ENCODE measurements around the gene UROC1.

The UROC1 gene

GRCh38 chr3:126516152-126516935 lies 1.2 kb downstream of the UROC1 start:
- no peak for DNase-seq

GRCh38 chr3:126515066-126515706 lies 2.4 kb downstream of the UROC1 start:
- no peak for DNase-seq

GRCh38 chr3:126514161-126514560 lies 3.4 kb downstream of the UROC1 start:
- no peak for DNase-seq

DNA sequence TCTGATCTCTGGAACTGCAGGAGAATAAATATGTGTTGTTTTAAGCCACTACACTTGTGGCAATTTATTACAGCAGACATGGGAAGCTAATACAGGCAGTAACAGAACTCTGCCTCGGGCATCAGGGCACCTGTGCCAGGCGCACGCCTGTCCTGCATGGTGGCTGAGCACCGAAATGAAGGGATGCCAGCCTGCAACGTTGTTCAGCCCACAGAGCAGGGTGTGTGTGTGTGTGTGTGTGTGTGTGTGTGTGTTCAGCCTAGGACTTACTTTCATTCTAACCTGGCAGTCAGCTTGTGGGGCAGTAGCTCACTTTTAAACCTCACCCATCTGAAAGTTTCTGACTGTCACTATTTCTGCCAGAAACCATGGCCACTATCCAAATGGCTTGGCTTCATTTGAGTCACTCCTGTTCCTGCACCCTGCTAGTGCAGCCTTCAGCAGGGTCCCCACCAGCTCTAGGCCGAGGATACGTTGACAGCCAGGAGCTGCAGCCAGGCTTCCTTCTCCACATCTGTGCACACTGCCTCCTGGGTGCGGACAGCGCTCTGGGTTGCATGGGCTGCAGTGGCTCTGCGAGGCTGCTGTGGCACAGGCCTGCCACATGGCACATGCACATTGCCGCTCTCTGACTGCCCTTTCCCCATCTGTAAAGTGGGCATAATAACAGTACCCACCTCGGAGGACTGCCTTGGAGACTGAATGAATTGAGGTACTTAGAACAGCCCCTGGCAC lies 4.5 kb downstream of the UROC1 start:
- DNase-seq = no peak

GRCh38 chr3:126512026-126512425 lies 5.5 kb downstream of the UROC1 start:
- no peak for DNase-seq

DNA sequence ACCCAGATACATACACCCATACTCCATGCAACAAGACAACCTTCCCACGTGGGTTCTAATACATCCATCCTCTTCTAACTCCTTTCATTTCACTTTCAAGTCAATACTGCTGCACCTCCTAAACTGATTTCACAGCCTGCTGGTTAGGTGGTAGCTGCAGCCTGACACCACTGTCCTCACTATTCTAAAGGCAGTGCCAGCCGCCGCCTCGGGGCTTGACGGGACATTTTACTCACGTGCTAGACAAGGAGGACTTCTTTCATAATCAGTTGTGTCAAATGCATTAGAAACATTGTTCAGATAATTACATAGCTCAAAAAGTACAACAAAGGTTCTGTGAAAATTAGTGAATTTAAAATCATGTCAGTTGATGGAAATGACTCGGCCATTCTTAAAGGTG lies 6.3 kb downstream of the UROC1 start:
- DNase-seq = no peak

DNA sequence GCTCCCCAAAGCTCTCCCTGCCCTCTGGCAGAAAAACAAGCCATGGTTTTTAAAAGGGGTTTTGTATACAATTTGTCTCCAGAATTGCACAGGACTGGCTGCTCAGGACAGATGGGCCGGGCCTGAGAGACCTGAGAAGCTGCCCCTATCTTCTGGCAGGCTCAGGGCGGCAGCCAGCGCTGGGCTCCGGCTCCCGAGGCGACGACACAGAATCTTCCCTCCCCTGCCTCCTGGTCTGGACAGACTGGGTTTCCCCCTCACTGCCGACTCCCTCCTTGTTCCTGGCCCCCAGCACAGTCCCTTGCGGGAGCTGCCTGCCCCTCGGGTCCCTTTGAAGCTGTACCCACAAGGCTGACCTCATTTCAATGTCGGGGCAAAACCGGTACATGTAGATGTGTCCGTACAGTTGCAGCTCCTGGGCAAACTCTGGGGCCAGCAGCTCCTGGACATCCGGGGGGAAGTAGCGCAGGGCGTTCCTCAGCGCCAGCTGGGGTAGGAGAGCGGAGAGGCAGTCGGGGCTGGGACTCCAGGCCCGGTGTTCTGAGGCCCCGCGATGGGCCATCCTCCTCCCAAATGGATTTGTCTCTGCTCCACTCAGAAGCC lies 7.2 kb downstream of the UROC1 start:
- DNase-seq = no peak

DNA sequence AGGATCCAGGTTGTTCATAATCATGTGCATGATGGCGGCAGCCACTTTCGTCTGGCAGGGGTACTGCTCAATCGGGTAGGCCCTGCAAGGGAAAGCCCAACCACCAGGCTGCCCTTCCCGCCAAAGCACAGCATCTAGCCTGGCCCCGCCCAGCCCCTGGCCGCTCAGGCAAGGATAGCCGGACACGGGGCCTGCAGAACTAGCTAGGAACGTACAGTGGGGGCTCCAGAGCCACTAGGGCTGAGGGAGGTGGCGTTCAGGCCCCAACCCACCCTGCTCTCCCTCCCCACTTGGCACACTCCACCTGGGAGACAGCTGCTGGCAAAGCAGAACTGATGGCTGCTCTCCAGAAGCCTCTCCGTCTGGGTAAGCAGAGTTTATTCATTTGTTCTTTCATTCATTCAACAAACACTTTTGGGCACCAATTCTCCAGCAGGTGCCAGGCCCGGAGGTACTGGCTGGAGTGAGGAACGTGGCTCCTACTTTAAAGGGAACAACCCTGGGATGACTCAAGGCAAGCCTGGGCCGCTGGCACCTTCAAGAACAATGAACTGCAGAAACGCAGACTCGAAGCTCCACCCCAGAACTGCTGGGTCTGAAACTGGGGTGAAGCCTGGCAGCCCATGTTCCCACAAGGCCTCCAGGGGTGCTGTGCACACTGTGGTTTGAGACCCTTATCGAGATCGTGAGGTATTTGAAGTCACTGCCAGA lies 7.8 kb downstream of the UROC1 start:
- DNase-seq = no peak

DNA sequence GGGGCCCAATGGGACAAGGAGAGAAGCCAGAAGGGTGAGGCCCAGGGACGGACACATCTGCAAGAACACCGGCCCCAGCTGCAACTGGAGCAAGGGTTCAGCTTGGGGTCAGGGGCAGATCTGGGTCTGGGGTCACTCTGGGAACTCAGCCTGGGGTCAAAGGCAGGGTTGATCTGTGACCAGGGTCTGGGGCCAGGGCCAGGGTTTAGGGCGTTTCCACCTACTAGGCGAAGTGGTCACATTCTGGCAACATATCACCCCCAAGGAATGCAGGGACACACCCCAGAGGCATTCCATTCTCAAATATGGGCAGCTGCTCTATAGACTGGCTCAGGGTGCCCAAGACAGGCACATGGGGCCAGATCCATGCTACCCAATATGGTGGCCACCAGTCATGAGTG lies 9.0 kb downstream of the UROC1 start:
- DNase-seq = no peak

- DNase-seq = no peak
These were observed 9.7 kb downstream of the UROC1 start for GRCh38 chr3:126507886-126508285.

GRCh38 chr3:126503701-126504100 lies 13.9 kb downstream of the UROC1 start:
- no peak for DNase-seq

DNA sequence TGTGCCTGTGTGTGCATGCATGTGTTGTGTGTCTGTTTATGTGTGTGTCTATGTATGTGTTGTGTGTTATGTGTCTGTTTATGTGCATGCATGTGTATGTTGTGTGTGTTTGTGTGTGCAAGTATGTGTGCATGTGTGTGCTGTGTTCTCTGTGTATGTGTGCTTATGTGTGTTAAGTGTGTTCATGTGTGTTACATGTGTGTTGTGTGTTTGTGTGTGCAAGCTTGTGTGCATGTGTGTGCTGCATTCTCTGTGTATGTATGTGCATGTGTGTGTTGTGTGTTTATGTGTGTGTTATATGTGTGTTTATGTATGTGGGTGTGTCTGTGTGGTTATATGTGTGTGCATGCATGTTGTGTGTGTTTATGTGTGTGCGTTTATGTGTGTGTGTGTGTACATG lies 14.9 kb downstream of the UROC1 start:
- no peak for DNase-seq

DNA sequence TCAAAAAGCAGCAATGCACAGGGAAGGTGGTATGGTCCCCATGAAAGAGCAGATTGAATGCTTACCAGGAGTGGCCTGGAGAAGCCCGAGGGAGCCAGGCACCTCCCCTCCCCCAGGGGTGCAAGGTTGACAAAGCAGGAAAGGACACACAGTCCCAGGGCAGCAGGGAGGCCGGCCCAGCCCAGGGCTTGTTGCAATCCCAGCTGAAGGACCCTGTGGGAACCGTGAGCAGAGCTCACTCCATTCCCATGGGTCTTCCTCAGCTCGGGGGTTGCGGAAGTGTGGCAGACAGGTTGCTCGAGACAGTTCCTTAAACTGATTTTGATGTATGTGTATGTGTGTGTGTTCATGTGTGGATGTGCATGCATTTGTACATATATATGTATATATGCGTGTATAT lies 15.8 kb downstream of the UROC1 start:
- no peak for DNase-seq

DNA sequence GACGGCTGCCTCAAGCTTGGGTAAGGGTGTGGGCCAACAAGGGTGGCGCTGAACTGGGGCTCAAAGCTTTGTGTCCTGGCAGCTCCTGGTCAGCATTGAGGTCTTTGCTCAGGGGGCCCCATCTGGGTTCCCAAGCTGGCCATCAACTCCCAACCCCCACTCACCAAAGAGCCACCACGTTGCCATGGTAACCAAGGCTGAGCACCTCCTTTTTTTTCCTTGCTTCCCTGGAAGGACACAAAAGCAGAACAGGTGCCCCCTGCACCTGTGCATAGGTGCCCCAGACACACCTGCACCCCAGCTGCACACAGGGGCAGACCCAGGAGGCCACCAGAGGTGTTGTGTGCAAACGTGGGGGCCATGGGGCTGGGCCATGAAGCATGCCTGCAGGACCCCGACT lies 16.5 kb downstream of the UROC1 start:
- DNase-seq = no peak

DNA sequence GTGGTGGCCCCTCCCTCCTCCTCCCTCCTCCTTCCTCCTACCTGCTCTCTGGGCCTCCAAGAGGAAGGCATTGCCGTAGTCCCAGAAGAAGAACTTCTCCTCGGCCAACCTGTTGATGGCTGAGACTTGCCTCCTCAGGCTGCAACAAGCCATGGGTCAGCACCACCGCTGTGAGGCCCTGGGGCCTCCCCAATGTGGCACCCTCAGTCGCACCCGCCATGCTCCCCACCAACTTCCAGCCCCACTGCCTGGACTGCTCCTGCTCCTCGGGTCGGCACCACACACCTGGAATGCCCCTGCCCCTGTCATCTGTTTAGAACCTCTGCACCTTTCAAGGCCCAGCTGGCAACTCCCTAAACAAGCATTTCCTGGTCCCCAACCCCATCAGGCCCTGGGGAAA lies 17.6 kb downstream of the UROC1 start:
- no peak for DNase-seq

DNA sequence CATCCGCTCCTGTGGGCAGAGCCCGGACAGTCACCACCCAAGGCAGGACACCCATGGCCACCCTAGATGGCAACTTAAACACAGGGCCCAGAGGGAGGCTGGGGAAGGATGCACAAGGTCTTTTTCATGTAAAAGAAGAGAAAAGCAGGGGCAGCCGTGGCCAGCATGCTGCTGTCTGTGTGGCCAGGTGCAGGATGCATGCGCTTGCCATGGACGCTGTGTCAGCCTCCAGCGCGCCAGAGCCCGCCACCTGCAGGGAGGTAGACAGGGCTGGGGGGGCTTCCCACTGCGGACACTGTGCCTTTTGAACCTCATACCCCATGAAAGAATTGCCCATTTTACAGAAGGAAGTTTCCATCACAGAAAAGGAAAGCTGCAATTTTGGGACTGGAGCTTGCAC lies 18.2 kb downstream of the UROC1 start:
- no peak for DNase-seq

- DNase-seq = no peak
These were observed 18.6 kb downstream of the UROC1 start for GRCh38 chr3:126498929-126499328.

DNA sequence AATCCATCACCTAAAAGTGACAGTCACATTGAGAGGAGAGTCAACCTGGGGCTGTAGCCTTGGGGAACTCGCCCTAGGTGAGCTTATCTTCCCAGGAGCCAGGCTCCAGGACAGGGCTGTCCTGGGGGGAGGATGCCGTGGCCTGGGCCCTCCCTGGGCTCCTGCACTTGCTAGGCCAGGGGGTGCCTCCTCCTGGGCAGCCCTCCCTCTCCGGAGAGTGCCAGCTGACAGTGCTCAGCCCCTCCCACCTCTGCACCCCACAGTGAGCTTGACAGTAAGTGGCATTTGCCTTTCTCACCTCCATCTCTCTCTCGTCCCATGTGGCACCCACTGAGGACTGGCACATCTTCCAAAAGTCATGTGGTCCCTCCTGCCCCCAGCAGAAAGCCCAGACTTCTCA lies 19.1 kb downstream of the UROC1 start:
- DNase-seq = no peak

DNA sequence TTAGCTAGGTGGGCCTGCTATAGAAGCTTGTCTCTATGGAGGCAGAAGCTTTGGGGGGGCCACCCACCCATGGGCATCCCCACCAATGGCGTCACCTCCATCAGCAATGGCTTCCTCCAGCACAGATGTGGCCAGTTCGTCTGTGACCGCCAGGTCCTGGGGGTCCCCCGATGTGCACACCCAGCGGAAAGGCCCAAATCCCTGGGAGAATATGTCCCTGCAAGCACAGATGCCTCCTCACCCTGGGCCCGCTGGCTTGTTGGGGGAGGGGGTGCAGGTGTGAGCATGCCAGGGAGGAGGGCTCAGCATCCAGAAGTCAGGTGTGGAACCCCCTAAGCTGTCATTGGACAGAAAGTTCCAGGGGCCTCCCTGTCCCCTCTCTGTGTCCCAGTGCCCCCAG lies 19.6 kb downstream of the UROC1 start:
- no peak for DNase-seq

DNA sequence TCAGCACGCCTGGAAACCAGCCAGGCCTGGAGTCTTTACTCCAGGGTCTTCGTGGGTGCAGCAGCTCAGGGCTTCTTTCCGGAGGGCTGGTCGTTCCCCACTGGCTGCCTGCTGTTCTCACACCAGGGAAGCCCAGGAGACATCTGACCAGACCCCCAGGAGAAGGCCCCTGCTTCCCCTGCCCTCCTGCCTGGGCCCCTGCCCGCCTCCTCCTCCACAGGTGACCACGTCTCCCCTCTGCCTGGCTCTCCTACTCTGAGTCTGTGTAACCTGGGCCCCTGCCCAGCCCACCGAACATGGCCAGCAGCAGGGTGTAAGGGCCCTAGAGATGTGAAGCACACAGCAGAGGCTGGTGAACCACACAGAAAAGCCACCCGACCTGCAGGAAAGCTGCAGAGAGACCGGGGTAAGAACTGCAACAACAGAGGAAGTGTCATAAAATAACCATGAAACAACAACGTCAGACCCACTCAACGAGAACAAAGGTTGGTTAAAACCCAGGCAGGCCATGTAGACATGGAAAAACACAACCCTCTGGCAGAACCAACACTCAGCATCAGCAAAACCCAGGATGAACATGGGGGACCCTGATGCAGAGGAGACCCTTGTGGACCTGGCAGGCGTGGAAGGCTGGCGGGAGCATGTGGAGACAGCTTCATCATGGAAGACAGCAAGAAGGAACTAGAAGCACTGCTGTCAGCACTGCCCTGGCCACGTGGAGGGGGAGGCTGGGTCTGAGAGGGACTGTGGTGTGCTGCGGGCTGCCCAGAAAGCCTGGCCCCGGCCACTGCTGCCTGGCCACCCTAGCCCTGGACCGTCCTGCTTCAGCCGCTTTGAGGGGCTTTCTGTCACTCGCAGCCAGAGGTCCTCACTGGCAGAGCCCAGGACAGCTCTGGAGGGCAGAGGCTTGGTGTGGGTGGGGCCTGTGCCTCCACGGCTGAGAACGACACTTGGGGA lies 20.4 kb downstream of the UROC1 start:
- DNase-seq = no peak

GRCh38 chr3:126495786-126496185 lies 21.8 kb downstream of the UROC1 start:
- no peak for DNase-seq

DNA sequence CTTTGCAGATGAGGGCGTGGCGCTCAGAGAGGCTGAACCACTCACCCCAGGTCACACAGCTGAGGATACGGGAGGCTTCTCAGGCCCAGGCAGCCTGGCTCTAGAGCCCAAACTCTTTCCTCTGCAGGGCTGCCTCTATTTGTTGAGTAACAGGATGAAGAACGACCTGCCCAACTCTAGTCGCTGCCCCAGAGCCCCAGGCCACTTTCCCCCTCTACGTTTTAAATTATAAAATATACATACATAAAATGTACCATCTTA lies 22.7 kb downstream of the UROC1 start:
- DNase-seq = no peak

Measured in islet precursor cell (in vitro differentiated cells).